Fibroblast of villous mesenchyme (primary cell): Measurements from ENCODE around the gene ARHGAP8. TPM values are rescaled to one million over a fixed set of nuclear protein-coding genes. Genes with fewer than 3 reads are reported as not detected.
A peak's percentile ranks its signal among the peaks of the same experiment; 100 is the strongest.

Experiments used
- DNase-seq: peaks from one replicate; pipeline ENCODE4 v3.0.0-alpha.2; 2010; ENCODE audit warnings: low read depth
- H3K4me3 ChIP-seq: 2 replicates; pipeline ENCODE4 v1.5.1; 2011; ENCODE audit warnings: low read depth, mild to moderate bottlenecking, low read length
- CTCF ChIP-seq: IDR thresholded peaks from 2 replicates; pipeline ENCODE4 v1.5.1; 2012; ENCODE audit warnings: low read depth, mild to moderate bottlenecking, low read length; ENCODE audit not compliant: insufficient read depth
- total RNA-seq: library from RNA; depleted of rRNA; stranded (reverse); fragments of >200 nt; gene quantifications from 2 replicates; pipeline ENCODE4 v1.2.3, GENCODE V29; 2012

Gene ARHGAP8
- total RNA-seq, 1 donor: under 0.01 TPM

GRCh38 chr22:44824271-44824670 lies 71.9 kb downstream of the ARHGAP8 start:
- no peak for DNase-seq
- no peak for TF ChIP-seq CTCF
- H3K4me3 ChIP-seq: no peak overlapping the region

- DNase-seq: no peak
- H3K4me3 ChIP-seq: no peak overlapping the region
- TF ChIP-seq CTCF: no peak
These were observed 73.2 kb downstream of the ARHGAP8 start for GRCh38 chr22:44825310-44826150.

DNA sequence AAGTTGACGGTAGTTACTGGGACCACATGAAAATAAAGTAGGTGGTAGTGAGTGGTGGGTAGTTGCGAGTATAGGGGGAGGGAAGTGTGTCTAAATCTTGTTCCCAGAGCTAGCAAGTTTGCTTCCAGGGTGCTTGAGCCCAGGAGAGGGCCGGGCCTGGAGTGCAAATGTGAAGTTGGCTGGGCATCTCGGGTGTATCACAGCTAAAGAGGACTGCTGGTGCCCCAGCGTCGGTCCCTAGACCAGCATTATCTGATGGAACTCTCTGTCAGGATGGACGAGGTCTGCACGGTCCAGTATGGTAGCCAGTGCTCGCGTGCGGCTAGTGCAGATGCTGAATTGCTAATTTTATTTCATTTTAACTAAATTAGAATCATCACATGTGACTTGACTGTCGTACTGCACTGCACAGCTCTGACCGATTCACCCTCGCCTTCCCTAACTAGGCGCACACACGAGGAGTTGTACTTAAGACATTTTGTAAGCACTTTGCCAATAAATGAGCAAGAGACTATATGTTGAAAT lies 75.4 kb downstream of the ARHGAP8 start:
- no peak for TF ChIP-seq CTCF
- H3K4me3 ChIP-seq: no peak overlapping the region
- DNase-seq: no peak

DNA sequence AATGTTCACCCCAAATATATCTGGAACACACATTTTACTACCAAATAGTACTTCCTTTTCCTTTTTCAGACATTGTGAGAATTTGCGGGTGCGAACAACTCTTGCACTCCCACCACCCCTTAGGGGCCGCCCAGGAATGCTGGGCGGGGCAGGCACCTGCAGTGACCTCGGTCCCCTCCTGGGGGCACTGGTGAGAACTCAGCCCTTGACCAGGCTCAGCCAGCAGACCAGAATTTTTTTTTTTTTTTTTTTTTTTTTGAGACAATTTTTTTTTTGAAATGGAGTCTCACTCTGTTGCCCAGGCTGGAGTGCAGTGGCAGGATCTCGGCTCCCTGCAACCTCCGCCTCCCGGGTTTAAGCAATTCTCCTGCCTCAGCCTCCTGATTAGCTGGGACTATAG lies 75.8 kb downstream of the ARHGAP8 start:
- H3K4me3 ChIP-seq: no peak overlapping the region
- no peak for DNase-seq
- peak; percentile 50 for TF ChIP-seq CTCF

DNA sequence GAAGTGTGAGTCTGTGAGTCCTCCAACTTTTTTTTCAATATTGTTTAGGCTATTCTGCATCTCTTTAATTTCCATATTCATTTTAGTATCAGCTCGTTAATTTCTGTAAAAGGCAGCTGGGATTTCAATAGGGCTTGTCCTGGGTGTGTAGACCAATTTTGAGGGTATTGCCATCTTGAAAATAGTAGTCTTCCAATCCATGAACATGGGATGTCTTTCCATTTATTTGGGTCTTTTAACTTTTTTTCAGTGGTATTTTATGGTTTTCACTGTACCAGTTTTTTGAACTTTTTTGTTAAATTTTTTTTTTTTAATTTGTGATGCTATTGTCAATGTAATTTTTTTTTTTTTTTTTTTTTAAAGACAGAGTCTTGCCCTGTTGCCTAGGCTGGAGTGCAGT lies 79.5 kb downstream of the ARHGAP8 start:
- no peak for TF ChIP-seq CTCF
- H3K4me3 ChIP-seq: no peak overlapping the region
- no peak for DNase-seq

- DNase-seq: no peak
- no peak overlapping the region for H3K4me3 ChIP-seq
- TF ChIP-seq CTCF: no peak
These were observed 81.7 kb downstream of the ARHGAP8 start for GRCh38 chr22:44834065-44834464.
